ENCODE measurements around the gene CFAP65. TPM values are rescaled to one million over a fixed set of nuclear protein-coding genes. Genes with fewer than 3 reads are reported as not detected.

CFAP65 gene
- total RNA-seq, 5 donors from 2014 or later (not counting 1 experiment from before 2014, with no cell fraction given), result 0.16 TPM; not detected in 4

Other genes with a start within 250 kb of the CFAP65 start
- gene PRKAG3, start 209.7 kb downstream of the CFAP65 start, total RNA-seq, result not detected
- gene WNT6, start 181.7 kb downstream of the CFAP65 start, total RNA-seq, result under 1 TPM in 2 of 5 donors, not detected in 3; 0.13 to 0.20 TPM
- 10 to 100 TPM in 1 of 5 donors, 1 to 10 TPM in 4; 3.1 to 10.7 (median 6.1) TPM for gene WNT10A, start 160.7 kb downstream of the CFAP65 start, total RNA-seq
- gene CDK5R2, start 81.8 kb downstream of the CFAP65 start, total RNA-seq, result not detected
- gene FEV, start 56.3 kb downstream of the CFAP65 start, total RNA-seq, result not detected
- gene CRYBA2, start 48.1 kb downstream of the CFAP65 start, total RNA-seq, result not detected
- under 1 TPM in 2 of 5 donors, not detected in 3; 0.12 to 0.28 TPM for gene IHH, start 19.4 kb upstream of the CFAP65 start, total RNA-seq
- 10 to 100 TPM; 17.3 to 21.1 (median 18.2) TPM for gene NHEJ1, start 119.3 kb upstream of the CFAP65 start, total RNA-seq
- gene SLC23A3, start 128.5 kb upstream of the CFAP65 start, total RNA-seq, result 1 to 10 TPM in 3 of 5 donors, under 1 TPM in 2; 0.54 to 8.7 (median 5.1) TPM
- gene CNPPD1, start 135.4 kb upstream of the CFAP65 start, total RNA-seq, result 10 to 100 TPM; 49.2 to 89.5 (median 83.2) TPM
- 100 to 1,000 TPM in 3 of 5 donors, 10 to 100 TPM in 2; 85.2 to 131 (median 109) TPM for gene RETREG2, start 136.8 kb upstream of the CFAP65 start, total RNA-seq
- 10 to 100 TPM; 61.7 to 91.6 (median 85.6) TPM for gene ZFAND2B, start 165.3 kb upstream of the CFAP65 start, total RNA-seq
- gene ABCB6, start 177.4 kb upstream of the CFAP65 start, total RNA-seq, result 10 to 100 TPM in 3 of 5 donors, 1 to 10 TPM in 2; 4.1 to 16.5 (median 13.0) TPM
- gene ATG9A, start 188.1 kb upstream of the CFAP65 start, total RNA-seq, result 10 to 100 TPM; 52.5 to 72.9 (median 57.6) TPM
- gene ANKZF1, start 188.3 kb upstream of the CFAP65 start, total RNA-seq, result 100 to 1,000 TPM; 119 to 220 (median 194) TPM
- 1 to 10 TPM; 1.1 to 3.0 (median 1.8) TPM for gene GLB1L, start 203.9 kb upstream of the CFAP65 start, total RNA-seq
- gene STK16, start 204.0 kb upstream of the CFAP65 start, total RNA-seq, result 10 to 100 TPM; 19.3 to 26.6 (median 21.3) TPM
- not detected for gene TUBA4B, start 211.7 kb upstream of the CFAP65 start, total RNA-seq
- 100 to 1,000 TPM; 108 to 196 (median 121) TPM for gene TUBA4A, start 212.4 kb upstream of the CFAP65 start, total RNA-seq
- 100 to 1,000 TPM in 2 of 5 donors, 10 to 100 TPM in 3; 83.0 to 150 (median 91.8) TPM for gene DNAJB2, start 237.8 kb upstream of the CFAP65 start, total RNA-seq